ENCODE measurements around the gene ATAD3B. TPM values are rescaled to one million over a fixed set of nuclear protein-coding genes. Genes with fewer than 3 reads are reported as not detected.
"Not testable (repeated sequence)": the region's sequence is repeated elsewhere in the genome, so short reads cannot be mapped to it uniquely, and the experiment has no call there.

ATAD3B gene
- total and polyA plus RNA-seq, 2 of the 4 experiments (the other 2 are of a cell fraction): 13.8 to 29.0 TPM

- no peak within 1 kb of the TSS for H3K27ac ChIP-seq (ENCODE audit: insufficient read depth, low read length)
- in situ Hi-C loops (cut with MboI; ENCODE audit: low sequenced_read_pairs) (no loop called here), intact Hi-C loops (cut with micrococcal nuclease) (no loop called here), dilution Hi-C loops (cut with HindIII; ENCODE audit: low sequenced_read_pairs, unreplicated experiment) (no loop called here)
- H2AFZ ChIP-seq (replicated peaks; ENCODE audit: low read length, poor library complexity): no peak within 1 kb of the TSS
- H2BK120ac ChIP-seq (ENCODE audit: low read depth, low read length): no peak within 1 kb of the TSS
- BruUV-seq (replicated peaks): no TSS peak
- no peak for TF ChIP-seq ELK1 (IDR thresholded peaks at IDR 0.05; ENCODE audit: borderline replicate concordance, low read depth, low read length)
- TF ChIP-seq CHD1 (IDR thresholded peaks at IDR 0.05; ENCODE audit: low read depth, low read length): no peak
- no peak for TF ChIP-seq FOS (IDR thresholded peaks at IDR 0.05; ENCODE audit: low read depth, low read length)
- no peak within 1 kb of the TSS for H2BK20ac ChIP-seq (ENCODE audit: low read depth, low read length)
- ATAC-seq (ENCODE audit: low read depth) (no peak), DNase-seq (no peak)
- no peaks in the 10 kb centered on the region for H3K9me1 ChIP-seq (ENCODE audit: insufficient read depth, low read length)
- H3K4ac ChIP-seq (ENCODE audit: low read depth, low read length): no peak within 1 kb of the TSS
- H4K20me1 ChIP-seq (ENCODE audit: insufficient read depth, low read length): no peaks in the 10 kb centered on the region
- H4K91ac ChIP-seq (ENCODE audit: insufficient read depth, low read depth, low read length): no peak within 1 kb of the TSS
- ChIA-PET POLR2A (ENCODE audit: unreplicated experiment) (no interaction called here), CTCF (interaction anchor here (1.9 kb wide), 1 partner anchor 8 kb away, joined by 6 read pairs; no protein-coding TSS in a partner anchor)
- no peak within 1 kb of the TSS for H4K5ac ChIP-seq (ENCODE audit: low read depth, low read length)
- H2BK15ac ChIP-seq (ENCODE audit: low read depth, low read length): no peak within 1 kb of the TSS
- no peak within 1 kb of the TSS for H3K23ac ChIP-seq (ENCODE audit: low read depth, low read length)
- no peak within 1 kb of the TSS for H3K4me2 ChIP-seq (ENCODE audit: low read depth, low read length)
- H3K4me3 ChIP-seq (ENCODE audit: insufficient read depth, low read depth, low read length): no peak within 1 kb of the TSS
- no peak within 1 kb of the TSS for H2BK5ac ChIP-seq (ENCODE audit: low read depth, low read length, poor library complexity, severe bottlenecking)
- H3K56ac ChIP-seq (ENCODE audit: extremely low read depth, insufficient read depth, low read length): no peak within 1 kb of the TSS
- no CpG with 5 or more reads among the region's 6 CpGs for WGBS, 2 experiments (ENCODE audit: extremely low coverage in 2 of 2, insufficient read length in 1 of 2)
- no peaks in the 10 kb centered on the region for H3K36me3 ChIP-seq (ENCODE audit: control insufficient read depth, insufficient read depth, low read length)
- no peak within 1 kb of the TSS for H2AK5ac ChIP-seq (ENCODE audit: low read depth, low read length)
- H3K27me3 ChIP-seq (ENCODE audit: control insufficient read depth, insufficient read depth, low read length): peaks cover 8% of the 10 kb centered on the region
- no peak within 1 kb of the TSS for H3K14ac ChIP-seq (replicated peaks; ENCODE audit: low read depth, low read length)
- no peaks in the 10 kb centered on the region for H3K9me3 ChIP-seq (ENCODE audit: control insufficient read depth, insufficient read depth, low read length)
- no peaks in the 10 kb centered on the region for H3K79me1 ChIP-seq (ENCODE audit: low read depth in 1 of 2, low read length in 2 of 2)
- no peak within 1 kb of the TSS for H3K9ac ChIP-seq (ENCODE audit: low read depth, low read length)
- H4K8ac ChIP-seq (ENCODE audit: low read depth in 2 of 2, low read length in 2 of 2): no peak within 1 kb of the TSS
- H2AK9ac ChIP-seq (replicated peaks; ENCODE audit: low read depth, low read length, poor library complexity): no peak within 1 kb of the TSS
- no peak within 1 kb of the TSS for H3K18ac ChIP-seq (ENCODE audit: low read depth, low read length)
- no peaks in the 10 kb centered on the region for H3K4me1 ChIP-seq (ENCODE audit: control insufficient read depth, insufficient read depth, low read length)
Measured at GRCh38 chr1:1449099-1449739, 22.3 kb upstream of the ATAD3B start, which contains the start of gene ATAD3C. TSS of gene ATAD3C (plus strand) at chr1:1449689. CDS start at chr1:1450684, 995 bp downstream.

DNA sequence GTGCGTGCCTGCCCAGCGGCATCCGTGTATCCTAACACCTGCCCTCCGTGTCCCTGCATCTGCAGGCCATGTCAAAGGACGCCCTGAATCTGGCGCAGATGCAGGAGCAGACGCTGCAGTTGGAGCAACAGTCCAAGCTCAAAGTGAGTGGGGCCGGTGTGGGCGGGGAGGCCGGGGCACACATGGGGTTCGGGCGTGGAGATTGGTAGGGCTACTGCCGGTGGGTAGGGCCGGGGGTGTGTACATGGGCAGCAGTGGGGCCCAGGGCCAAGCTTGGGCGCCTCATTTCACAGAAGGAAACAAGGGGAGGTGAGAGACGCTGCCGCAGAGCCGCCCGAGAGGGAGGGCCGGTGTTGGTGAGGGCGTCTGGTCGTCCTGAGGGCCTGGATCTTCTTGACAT lies 20.9 kb upstream of the ATAD3B start:
- H3K36me3 ChIP-seq (ENCODE audit: control insufficient read depth, insufficient read depth, low read length); ATAC-seq (ENCODE audit: low read depth); H4K91ac ChIP-seq (ENCODE audit: insufficient read depth, low read depth, low read length); H3K27me3 ChIP-seq (ENCODE audit: control insufficient read depth, insufficient read depth, low read length); H2AFZ ChIP-seq (replicated peaks; ENCODE audit: low read length, poor library complexity); H3K9me1 ChIP-seq (ENCODE audit: insufficient read depth, low read length); BruUV-seq (replicated peaks); in situ Hi-C loops (cut with MboI; ENCODE audit: low sequenced_read_pairs); H3K4me1 ChIP-seq (ENCODE audit: control insufficient read depth, insufficient read depth, low read length); H4K20me1 ChIP-seq (ENCODE audit: insufficient read depth, low read length); H3K79me1 ChIP-seq (ENCODE audit: low read depth in 1 of 2, low read length in 2 of 2); H2AK9ac ChIP-seq (replicated peaks; ENCODE audit: low read depth, low read length, poor library complexity); H3K4me3 ChIP-seq (ENCODE audit: insufficient read depth, low read depth, low read length); H2BK5ac ChIP-seq (ENCODE audit: low read depth, low read length, poor library complexity, severe bottlenecking); dilution Hi-C loops (cut with HindIII; ENCODE audit: low sequenced_read_pairs, unreplicated experiment); H3K4ac ChIP-seq (ENCODE audit: low read depth, low read length); H3K18ac ChIP-seq (ENCODE audit: low read depth, low read length); intact Hi-C loops (cut with micrococcal nuclease); DNase-seq; H2BK120ac ChIP-seq (ENCODE audit: low read depth, low read length); H3K27ac ChIP-seq (ENCODE audit: insufficient read depth, low read length); H3K9ac ChIP-seq (ENCODE audit: low read depth, low read length); H3K56ac ChIP-seq (ENCODE audit: extremely low read depth, insufficient read depth, low read length); H2BK20ac ChIP-seq (ENCODE audit: low read depth, low read length); H3K9me3 ChIP-seq (ENCODE audit: control insufficient read depth, insufficient read depth, low read length); H2AK5ac ChIP-seq (ENCODE audit: low read depth, low read length); H4K5ac ChIP-seq (ENCODE audit: low read depth, low read length); H3K23ac ChIP-seq (ENCODE audit: low read depth, low read length); POLR2A ChIA-PET (ENCODE audit: unreplicated experiment); H4K8ac ChIP-seq (ENCODE audit: low read depth in 2 of 2, low read length in 2 of 2); H2BK15ac ChIP-seq (ENCODE audit: low read depth, low read length); H3K4me2 ChIP-seq (ENCODE audit: low read depth, low read length); H3K14ac ChIP-seq (replicated peaks; ENCODE audit: low read depth, low read length): not testable (repeated sequence)
- 87% methylated on average over 3 of the region's 22 CpGs; no CpG with 5 or more reads in 1 of the 2 experiments for WGBS, 2 experiments (ENCODE audit: extremely low coverage in 2 of 2, insufficient read length in 1 of 2)
- CTCF ChIA-PET: interaction anchor here (1.9 kb wide), 1 partner anchor 10 kb away, joined by 6 read pairs; no protein-coding TSS in a partner anchor
